ENCODE measurements around the gene TXNDC5.
"Not testable (repeated sequence)": the region's sequence is repeated elsewhere in the genome, so short reads cannot be mapped to it uniquely, and the experiment has no call there.

TXNDC5 gene

GRCh38 chr6:7897461-7898192, 13.0 kb downstream of the TXNDC5 start:
- no peak for DNase-seq (ENCODE audit: low read depth, low spot score)
- no peak overlapping the region for H3K27ac ChIP-seq

GRCh38 chr6:7896465-7896987, 14.1 kb downstream of the TXNDC5 start:
- H3K27ac ChIP-seq = no peak overlapping the region
- no peak for DNase-seq (ENCODE audit: low read depth, low spot score)

GRCh38 chr6:7895125-7895423, 15.5 kb downstream of the TXNDC5 start:
- no peak for DNase-seq (ENCODE audit: low read depth, low spot score)
- no peak overlapping the region for H3K27ac ChIP-seq

- no peak overlapping the region for H3K27ac ChIP-seq
- DNase-seq (ENCODE audit: low read depth, low spot score) = no peak
Measured at GRCh38 chr6:7894262-7895124, 16.1 kb downstream of the TXNDC5 start.

- DNase-seq (ENCODE audit: low read depth, low spot score) = no peak
- no peak overlapping the region for H3K27ac ChIP-seq
Measured at GRCh38 chr6:7893342-7893741, 17.2 kb downstream of the TXNDC5 start.

- H3K27ac ChIP-seq; DNase-seq (ENCODE audit: low read depth, low spot score): not testable (repeated sequence)
Measured at GRCh38 chr6:7892367-7892766, 18.2 kb downstream of the TXNDC5 start.

GRCh38 chr6:7891078-7891872, 19.3 kb downstream of the TXNDC5 start:
- no peak overlapping the region for H3K27ac ChIP-seq
- DNase-seq (ENCODE audit: low read depth, low spot score) = no peak

GRCh38 chr6:7888587-7889357, 21.8 kb downstream of the TXNDC5 start:
- no peak overlapping the region for H3K27ac ChIP-seq
- no peak for DNase-seq (ENCODE audit: low read depth, low spot score)

GRCh38 chr6:7887278-7887991, 23.2 kb downstream of the TXNDC5 start:
- DNase-seq (ENCODE audit: low read depth, low spot score) = no peak
- H3K27ac ChIP-seq = no peak overlapping the region

- H3K27ac ChIP-seq = no peak overlapping the region
- DNase-seq (ENCODE audit: low read depth, low spot score) = no peak
Measured at GRCh38 chr6:7886132-7886531, 24.5 kb downstream of the TXNDC5 start.

- DNase-seq (ENCODE audit: low read depth, low spot score) = no peak
- no peak overlapping the region for H3K27ac ChIP-seq
Measured at GRCh38 chr6:7883381-7883780, 27.2 kb downstream of the TXNDC5 start.

- H3K27ac ChIP-seq = no peak overlapping the region
- DNase-seq (ENCODE audit: low read depth, low spot score) = no peak
Measured at GRCh38 chr6:7882505-7883257, 27.9 kb downstream of the TXNDC5 start.

- no peak overlapping the region for H3K27ac ChIP-seq
- DNase-seq (ENCODE audit: low read depth, low spot score) = no peak
Measured at GRCh38 chr6:7881765-7882500, 28.7 kb downstream of the TXNDC5 start.

- DNase-seq (ENCODE audit: low read depth, low spot score) = no peak
Measured at GRCh38 chr6:7880718-7881107, 29.9 kb downstream of the TXNDC5 start.

GRCh38 chr6:7879980-7880717, 30.4 kb downstream of the TXNDC5 start:
- no peak overlapping the region for H3K27ac ChIP-seq
- DNase-seq (ENCODE audit: low read depth, low spot score) = no peak

More at GRCh38 chr6:7880718-7881107, 29.9 kb downstream of the TXNDC5 start:
- H3K27ac ChIP-seq = no peak overlapping the region

GRCh38 chr6:7879579-7879978, 31.0 kb downstream of the TXNDC5 start:
- no peak for DNase-seq (ENCODE audit: low read depth, low spot score)

GRCh38 chr6:7879043-7879442, 31.5 kb downstream of the TXNDC5 start:
- H3K27ac ChIP-seq = no peak overlapping the region
- DNase-seq (ENCODE audit: low read depth, low spot score) = no peak

More at GRCh38 chr6:7879579-7879978, 31.0 kb downstream of the TXNDC5 start:
- no peak overlapping the region for H3K27ac ChIP-seq
